SW480 (cell line): ENCODE results near the gene ADGRG3.

Source experiments
- DNase-seq: peaks from one replicate; pipeline ENCODE4 v3.0.0-alpha.2; 2016; ENCODE audit warnings: low spot score

ADGRG3 gene

DNA sequence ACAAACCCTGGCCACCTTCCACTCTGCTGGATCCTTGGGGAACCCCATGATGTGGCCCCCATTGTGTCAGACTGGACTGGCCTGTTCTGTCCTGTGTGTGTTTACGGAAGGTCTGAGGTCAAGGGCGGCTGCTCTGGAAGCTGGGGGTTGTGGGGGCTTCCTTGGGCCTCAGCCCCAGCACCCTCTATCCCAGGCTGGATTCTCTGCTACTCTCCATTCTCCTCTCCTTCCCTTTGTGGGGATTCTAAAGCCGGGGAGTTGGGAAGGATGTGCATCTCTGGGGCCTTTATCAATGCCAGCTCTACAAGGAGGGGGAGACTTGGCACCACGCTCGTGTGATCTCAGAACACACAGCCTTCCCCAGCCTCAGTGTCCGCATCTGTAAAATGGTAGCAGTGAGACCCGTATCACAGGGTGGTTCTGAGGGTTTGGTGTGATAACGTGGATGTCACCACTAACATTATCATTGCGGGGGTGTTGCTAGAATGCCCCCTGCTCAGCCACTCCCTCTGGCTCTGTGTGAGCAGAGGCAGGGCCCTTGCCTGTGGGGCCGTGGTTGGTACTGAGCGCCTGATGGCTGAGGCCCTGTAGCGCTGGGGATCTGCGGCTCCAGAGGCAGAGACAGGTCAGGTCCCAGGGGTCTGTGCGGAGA lies 21.6 kb upstream of the ADGRG3 start:
- no peak for DNase-seq

DNA sequence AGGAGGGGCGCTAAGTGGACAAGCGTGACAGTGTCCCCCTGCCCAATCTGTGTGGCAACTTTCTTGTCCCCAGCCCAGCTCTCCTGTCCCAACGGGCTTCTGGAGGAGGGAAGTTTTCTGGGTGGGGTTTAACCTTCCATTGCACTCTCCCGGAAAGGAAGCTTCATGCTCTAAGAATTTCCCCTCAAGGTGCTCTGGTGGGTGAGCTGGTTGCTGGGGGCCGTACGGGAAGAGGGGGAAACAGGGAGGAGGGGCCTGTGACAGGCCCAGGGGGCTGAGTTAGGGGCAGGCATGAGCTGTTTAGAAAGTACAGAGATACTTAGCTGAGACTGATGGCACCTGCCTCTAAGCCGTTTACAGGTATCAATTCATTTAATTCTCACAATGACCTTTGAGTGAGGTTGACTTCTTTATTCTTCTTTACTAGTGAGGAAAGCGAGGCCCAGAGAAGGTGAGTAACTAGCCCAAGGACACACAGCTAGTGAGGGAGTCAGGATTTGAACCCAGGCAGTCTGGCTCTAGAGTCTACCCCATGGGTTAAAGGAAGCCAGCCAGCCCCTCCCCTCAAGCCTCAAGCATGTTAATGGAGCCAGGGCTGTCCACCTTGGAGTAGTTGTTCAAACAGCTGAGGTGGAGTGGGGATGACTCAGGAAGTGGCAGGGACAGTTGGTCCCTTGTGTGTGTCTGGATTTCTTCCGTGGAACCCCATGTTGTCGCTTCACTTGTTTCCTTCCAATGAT lies 20.8 kb upstream of the ADGRG3 start:
- DNase-seq: no peak

DNA sequence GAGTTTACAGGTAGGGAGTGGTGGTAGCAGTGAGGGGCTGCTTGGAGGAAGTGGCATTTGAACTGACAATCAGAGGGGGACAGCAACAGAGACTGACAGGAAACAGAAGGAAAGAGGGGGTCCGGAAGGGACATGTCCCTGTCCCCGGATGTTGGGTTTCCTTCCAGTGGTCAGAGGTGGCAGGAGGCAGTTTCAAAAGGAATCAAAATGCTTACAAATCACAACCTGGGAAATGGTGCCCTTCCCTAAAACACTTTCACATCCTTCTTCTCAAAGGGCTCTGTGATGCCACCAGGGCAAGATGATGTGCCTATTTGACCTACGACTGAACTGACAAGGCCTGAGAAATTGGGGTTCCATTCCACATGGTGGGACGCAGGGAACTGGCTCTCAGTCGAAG lies 20.0 kb upstream of the ADGRG3 start:
- DNase-seq: no peak

GRCh38 chr16:57648581-57649442 lies 19.3 kb upstream of the ADGRG3 start:
- peak; percentile 69 for DNase-seq

DNA sequence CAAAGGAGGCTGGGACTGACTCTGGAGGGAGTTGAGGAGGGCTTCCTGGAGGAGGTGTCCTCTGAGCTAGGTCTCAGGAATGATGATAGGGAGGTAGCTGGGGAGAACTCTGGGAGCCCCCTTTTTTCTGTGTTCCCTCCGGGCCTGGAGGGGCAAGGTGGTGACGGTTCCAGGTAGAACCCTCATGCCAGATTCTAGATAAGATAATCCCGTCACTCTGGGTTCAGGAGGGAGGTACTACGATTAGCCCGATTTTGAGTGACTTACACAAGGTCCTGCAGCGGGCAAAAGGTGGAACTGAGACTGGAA lies 18.7 kb upstream of the ADGRG3 start:
- DNase-seq: no peak

DNA sequence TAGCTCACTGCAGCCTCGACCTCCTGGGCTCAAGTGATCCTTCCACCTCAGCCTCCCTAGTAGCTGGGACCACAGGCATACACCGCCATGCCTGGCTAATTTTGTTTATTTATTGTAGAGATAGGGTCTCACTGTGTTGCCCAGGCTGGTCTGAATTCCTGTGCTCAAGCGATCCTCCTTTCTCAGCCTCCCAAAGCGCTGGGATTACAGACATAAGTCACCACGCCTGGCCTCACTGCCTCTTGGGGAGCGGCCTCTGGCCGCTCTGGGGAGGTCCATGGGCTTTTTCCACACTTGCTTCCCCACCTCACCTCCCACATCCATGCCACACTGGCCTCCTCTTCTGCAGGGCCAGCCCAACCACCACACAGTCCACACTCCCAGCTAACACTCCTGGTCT lies 18.3 kb upstream of the ADGRG3 start:
- no peak for DNase-seq

DNA sequence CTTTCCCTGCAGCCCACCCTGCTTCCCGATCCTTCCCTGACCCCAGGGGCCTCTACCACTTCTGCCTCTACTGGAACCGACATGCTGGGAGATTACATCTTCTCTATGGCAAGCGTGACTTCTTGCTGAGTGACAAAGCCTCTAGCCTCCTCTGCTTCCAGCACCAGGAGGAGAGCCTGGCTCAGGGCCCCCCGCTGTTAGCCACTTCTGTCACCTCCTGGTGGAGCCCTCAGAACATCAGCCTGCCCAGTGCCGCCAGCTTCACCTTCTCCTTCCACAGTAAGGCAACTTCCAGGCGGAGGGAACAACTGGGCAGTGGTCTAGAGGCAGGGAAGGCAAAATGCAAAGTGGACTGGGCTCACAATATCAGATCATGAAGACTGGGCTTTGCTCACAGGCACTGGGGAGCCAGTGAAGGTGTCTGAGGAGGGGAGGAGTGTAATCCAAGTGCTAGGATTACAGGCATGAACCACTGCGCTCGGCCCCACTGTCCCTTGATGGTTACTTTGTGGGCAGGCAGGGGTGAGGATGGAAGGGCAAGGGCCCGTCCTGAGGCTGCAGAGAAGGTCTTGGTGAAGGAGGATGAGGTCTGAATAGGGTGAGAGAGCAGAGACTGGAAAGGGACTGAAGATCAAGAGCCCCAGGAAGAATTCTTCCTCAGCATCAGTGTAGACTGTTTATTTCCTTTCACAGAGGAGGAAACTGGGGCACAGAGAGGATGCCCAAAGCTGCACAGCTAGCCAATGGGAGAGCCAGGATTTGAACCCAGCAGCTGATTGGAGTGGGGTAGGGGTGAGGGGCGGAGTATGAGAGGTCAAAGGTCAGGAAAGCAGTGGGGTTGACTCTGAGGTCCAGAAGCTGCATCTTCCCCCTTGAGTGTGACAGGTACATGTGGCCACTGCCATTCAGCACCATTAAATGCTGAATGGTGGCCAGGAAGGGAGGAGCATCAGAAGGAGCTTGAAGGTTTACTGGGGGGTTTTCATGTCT lies 16.5 kb upstream of the ADGRG3 start:
- no peak for DNase-seq

DNA sequence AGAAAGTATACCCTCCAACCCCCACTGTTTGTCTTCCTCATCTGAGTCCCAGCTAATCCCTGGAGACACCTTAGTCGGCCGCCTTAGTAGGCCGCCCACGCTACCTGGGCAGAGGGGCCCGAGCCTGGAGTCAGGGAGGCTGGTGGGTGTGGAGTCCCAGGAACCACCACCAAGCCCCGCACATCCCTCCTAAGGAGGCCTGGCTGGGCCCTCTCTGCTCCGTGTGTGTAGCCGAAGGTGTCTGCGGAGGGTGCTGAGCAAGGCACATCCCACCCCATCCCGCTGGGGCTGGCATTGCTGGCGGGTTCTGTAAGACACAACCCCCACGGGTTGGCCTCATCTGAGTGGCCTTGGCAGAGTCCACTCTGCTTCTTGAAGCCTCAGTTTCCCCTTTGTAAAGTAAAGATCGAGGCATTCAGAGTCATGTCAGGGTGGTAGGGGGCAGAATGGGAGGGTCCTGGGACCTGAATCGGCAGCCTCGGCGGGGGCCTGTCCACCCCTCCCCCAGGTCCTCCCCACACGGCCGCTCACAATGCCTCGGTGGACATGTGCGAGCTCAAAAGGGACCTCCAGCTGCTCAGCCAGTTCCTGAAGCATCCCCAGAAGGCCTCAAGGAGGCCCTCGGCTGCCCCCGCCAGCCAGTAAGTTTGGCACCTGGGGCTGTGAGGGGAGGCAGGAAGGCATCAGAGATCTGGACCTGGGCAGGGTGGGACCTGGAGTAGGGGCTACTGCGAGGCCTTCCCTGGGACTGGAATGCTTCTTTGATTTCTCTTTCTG lies 15.2 kb upstream of the ADGRG3 start:
- no peak for DNase-seq

GRCh38 chr16:57653936-57654335 lies 14.2 kb upstream of the ADGRG3 start:
- DNase-seq: no peak

GRCh38 chr16:57656342-57656955 lies 11.7 kb upstream of the ADGRG3 start:
- no peak for DNase-seq

DNA sequence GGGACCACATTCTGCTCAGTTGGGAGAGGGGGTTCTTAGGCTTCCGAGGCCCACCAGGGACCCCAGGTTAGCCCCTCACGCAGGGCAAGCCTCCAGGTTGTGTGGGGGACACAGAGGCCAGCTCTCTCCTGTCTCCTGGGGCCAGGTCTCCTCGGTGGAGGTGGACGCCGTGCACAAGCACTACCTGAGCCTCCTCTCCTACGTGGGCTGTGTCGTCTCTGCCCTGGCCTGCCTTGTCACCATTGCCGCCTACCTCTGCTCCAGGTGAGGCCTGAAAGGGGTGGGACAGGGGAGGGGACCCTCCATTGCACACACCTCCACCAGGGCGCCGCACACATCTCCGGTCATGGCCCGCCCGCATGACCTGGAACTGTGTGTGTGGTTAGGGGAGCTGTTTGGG lies 10.9 kb upstream of the ADGRG3 start:
- no peak for DNase-seq

GRCh38 chr16:57658130-57658877 lies 9.8 kb upstream of the ADGRG3 start:
- no peak for DNase-seq

DNA sequence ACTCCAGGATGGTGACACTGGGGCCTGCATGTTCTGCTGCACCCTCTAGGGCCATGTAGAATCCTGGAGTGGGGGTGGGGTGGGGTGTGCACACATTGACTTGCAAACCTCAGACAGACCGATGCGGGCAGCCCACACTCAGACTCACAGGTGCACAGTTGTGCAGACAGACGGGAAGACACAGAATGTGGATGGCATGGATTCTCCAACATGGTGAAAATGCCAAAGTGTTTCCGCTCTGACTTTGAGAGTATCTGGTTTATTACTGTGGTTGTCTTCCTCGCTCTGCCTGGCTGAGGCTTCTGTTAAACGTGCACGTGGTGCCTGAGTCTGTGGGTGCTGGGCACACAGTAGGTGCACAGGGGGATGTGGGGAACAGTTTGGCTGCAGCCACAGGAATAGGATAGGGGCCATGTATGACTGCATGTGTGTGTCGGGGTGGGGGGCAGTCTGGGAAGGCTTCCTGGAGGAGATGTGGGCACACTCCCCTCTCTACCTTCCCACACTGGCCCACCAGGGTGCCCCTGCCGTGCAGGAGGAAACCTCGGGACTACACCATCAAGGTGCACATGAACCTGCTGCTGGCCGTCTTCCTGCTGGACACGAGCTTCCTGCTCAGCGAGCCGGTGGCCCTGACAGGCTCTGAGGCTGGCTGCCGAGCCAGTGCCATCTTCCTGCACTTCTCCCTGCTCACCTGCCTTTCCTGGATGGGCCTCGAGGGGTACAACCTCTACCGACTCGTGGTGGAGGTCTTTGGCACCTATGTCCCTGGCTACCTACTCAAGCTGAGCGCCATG lies 9.0 kb upstream of the ADGRG3 start:
- DNase-seq: no peak

GRCh38 chr16:57660715-57661463 lies 7.2 kb upstream of the ADGRG3 start:
- DNase-seq: no peak

- DNase-seq: no peak
Observed at GRCh38 chr16:57661510-57661909, 6.6 kb upstream of the ADGRG3 start.

DNA sequence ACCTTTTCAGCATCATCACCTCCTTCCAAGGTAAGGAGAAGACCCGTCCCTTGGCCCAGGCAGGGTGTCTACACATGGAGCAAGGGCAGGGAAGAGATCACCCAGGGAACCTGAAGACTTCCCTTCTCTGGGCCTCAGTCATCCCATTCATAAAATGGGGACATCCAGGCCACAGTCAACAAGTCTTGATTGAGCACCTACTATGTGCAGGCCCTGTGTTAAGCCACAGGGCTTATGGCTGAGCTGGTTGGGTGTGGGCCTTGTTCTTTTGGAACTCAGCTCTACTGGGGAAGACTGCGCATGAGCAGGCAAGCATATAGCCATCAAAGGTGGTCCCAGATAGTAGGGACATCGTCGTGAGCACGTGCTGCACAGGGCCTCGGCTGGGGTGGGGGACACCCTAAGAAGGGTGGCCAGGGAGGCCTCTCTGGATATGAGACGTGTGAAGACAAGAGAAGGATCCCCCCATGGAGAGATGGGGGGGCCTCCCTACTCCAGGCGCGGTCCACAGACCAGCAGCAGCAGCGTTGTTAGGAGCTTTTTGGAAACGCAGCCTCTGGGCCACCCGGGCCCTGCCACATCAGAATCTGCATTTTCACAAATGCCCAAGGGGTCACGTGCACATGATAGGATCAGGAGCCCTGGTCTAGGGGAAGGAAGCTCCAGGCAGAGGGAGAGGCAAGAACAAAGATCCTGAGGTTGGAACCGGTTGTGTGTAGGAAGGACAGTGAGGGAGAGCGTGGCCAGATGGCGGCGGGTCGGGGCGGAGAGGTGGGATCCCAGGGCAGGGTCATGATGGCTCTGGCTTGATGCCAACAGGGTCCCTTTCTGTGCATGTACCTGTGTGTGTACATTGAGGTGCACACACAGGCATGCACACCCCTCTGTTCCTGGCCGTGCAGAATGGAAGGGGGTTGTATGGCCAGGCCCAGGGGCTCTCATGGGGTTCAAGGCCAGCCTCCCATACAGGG lies 5.9 kb upstream of the ADGRG3 start:
- DNase-seq: no peak

GRCh38 chr16:57663436-57663835 lies 4.7 kb upstream of the ADGRG3 start:
- DNase-seq: no peak
